Coronary artery (tissue), 2 donors: ENCODE data around the gene MAML3.

Experiments
- DNase-seq: peaks from one replicate; pipeline ENCODE4 v3.0.0-alpha.2; 2017; ENCODE audit warnings: low spot score
- H3K27ac ChIP-seq, 2 donors: fragments of 200-600 bp; sonication (generic); one replicate each; pipeline ENCODE4 v1.5.1; 2016 to 2019
- H3K4me3 ChIP-seq: fragments of 200-600 bp; sonication (generic); 2 replicates; pipeline ENCODE4 v1.5.1; 2016; ENCODE audit warnings: mild to moderate bottlenecking, moderate library complexity
- CTCF ChIP-seq: fragments of 200-600 bp; sonication (generic); IDR thresholded peaks from one replicate; pipeline ENCODE4 v1.5.1; 2019; ENCODE audit warnings: antibody characterized with exemption

The MAML3 gene

DNA sequence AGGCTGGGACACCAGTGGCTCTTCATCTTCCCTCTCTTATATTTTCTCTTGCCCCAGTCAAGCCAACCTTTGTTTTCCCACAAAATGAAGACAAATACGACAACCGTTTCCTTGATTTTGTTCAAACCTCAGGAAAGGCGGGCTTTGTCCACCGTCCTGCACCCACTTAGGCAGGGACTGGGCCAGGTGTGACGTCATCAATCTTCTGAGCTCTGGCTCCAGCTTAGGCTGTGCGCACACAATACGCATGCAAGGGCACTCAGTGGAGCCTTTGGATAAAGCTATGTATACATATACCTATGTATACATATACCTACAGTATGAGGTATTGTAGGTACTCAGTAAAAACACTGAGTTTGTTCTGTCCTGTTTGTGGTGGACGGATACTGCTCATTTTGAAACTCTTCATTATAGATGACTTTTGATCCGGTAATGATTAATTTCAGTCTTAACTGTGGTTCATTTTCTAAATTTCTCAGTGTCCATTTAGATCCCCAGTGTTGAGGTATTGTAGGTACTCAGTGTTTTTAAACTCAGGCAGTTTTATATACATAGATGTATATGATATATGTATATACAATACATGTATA lies 293.5 kb downstream of the MAML3 start:
- DNase-seq = no peak
- Histone ChIP-seq H3K27ac (no peak overlapping the region), H3K4me3 (no peak overlapping the region)
- TF ChIP-seq CTCF = no peak

DNA sequence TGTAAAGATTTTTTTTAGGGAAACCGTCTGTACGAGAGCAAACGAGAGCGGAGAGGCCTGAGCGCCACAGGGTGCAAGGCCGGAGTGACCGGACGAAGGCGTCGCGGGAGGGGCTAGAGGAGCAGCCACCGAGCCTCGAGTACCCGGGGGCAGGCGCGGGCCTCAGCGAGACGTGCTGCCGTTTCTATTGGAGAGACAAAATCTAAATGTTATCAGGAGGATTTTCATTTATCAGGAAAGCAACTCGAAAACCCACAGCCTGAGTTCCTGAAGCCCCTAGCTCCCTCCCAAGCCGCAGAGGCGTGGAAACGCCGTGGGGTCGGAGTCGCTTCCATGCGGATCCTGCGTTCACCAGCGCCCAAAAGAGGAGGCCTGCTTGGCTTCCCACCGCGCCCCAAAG lies 294.1 kb downstream of the MAML3 start:
- H3K4me3 ChIP-seq = no peak overlapping the region
- H3K27ac ChIP-seq = no peak overlapping the region
- DNase-seq = no peak
- TF ChIP-seq CTCF = no peak

DNA sequence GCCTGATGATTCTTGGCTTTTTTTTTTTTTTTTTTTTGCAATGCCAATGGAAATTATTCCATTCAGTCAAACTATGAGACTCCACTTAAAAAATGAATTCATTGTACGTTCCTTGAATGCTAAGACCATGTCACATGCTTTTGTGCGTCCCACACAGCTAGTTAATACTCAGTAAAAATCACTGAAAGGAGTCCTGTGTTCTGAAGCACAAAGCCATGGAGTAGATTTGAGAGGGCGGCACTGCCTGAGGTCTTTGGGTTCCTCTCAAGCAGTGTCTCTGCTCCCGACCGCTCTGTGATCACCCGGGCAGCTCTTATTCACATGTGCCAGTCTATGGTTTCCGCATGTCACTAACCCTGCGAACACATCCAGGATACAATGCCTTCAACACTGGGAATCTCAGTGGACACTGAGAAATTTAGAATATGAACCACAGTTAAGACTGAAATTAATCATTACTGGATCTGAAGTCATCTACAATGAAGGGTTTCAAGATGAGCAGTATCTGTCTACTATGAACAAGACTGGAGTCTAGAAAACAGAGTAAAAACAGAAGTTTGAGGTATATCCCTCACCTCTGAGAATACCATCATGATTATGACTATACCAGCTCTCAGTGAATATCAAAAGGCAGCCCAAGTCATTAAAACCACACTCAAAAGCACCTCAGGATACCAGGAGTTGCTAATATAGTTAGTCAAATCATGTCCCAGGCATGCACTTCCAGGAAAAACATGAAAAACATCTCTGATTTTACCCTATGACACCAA lies 295.4 kb downstream of the MAML3 start:
- DNase-seq = no peak
- Histone ChIP-seq H3K4me3 (no peak overlapping the region), H3K27ac (no peak overlapping the region)
- no peak for TF ChIP-seq CTCF

- Histone ChIP-seq H3K27ac (no peak overlapping the region), H3K4me3 (no peak overlapping the region)
- no peak for DNase-seq
- TF ChIP-seq CTCF = no peak
Measured at GRCh38 chr4:139857977-139858376, 296.0 kb downstream of the MAML3 start.

- no peak for TF ChIP-seq CTCF
- Histone ChIP-seq H3K4me3 (no peak overlapping the region), H3K27ac (no peak overlapping the region)
- DNase-seq = no peak
Measured at GRCh38 chr4:139857021-139857420, 297.0 kb downstream of the MAML3 start.

- Histone ChIP-seq H3K4me3 (no peak overlapping the region), H3K27ac (no peak overlapping the region)
- no peak for TF ChIP-seq CTCF
- no peak for DNase-seq
Measured at GRCh38 chr4:139854668-139855403, 299.1 kb downstream of the MAML3 start.
